Ectodermal cell (in vitro differentiated cells): ENCODE data around the gene WASF3. TPM values are rescaled to one million over a fixed set of nuclear protein-coding genes. Genes with fewer than 3 reads are reported as not detected.

Experiments used
- H3K27ac ChIP-seq: 2 replicates; pipeline ENCODE4 v1.7.0; 2013; ENCODE audit warnings: mild to moderate bottlenecking, low read depth, low read length; ENCODE audit not compliant: insufficient read depth, poor library complexity, severe bottlenecking
- H3K27me3 ChIP-seq: 2 replicates; pipeline ENCODE4 v1.7.0; 2013; ENCODE audit warnings: mild to moderate bottlenecking, low read length; ENCODE audit not compliant: insufficient read depth, control insufficient read depth, poor library complexity, severe bottlenecking
- H3K36me3 ChIP-seq: one replicate; pipeline ENCODE4 v1.7.0; 2013; ENCODE audit warnings: low read length; ENCODE audit not compliant: control insufficient read depth, insufficient read depth
- H3K4me1 ChIP-seq: one replicate; pipeline ENCODE4 v1.7.0; 2013; ENCODE audit warnings: low read length; ENCODE audit not compliant: control insufficient read depth, insufficient read depth
- H3K4me3 ChIP-seq: 2 replicates; pipeline ENCODE4 v1.7.0; 2013; ENCODE audit warnings: low read depth, low read length, control low read depth; ENCODE audit not compliant: insufficient read depth
- H3K9me3 ChIP-seq: 2 replicates; pipeline ENCODE4 v1.7.0; 2013; ENCODE audit warnings: mild to moderate bottlenecking, low read length, moderate library complexity; ENCODE audit not compliant: control insufficient read depth
- WGBS, 2 experiments: methylation state at CpG; one replicate each; pipeline ENCODE4 v1.1.7; 2013; ENCODE audit warnings: missing lambda C conversion rate in 2 of 2; 5-methylcytosine and 5-hydroxymethylcytosine counted together
- polyA plus RNA-seq, 4 experiments: library from polyadenylated mRNA; stranded (reverse); fragments of 50-300 nt; gene quantifications; one replicate each; pipeline ENCODE4 v1.2.3, GENCODE V29; 2013

Gene WASF3
- polyA plus RNA-seq (2013, experiment 1 of 4), result 127 TPM
- 135 TPM for polyA plus RNA-seq (2013, experiment 2 of 4)
- polyA plus RNA-seq (2013, experiment 3 of 4), result 89.2 TPM
- 111 TPM for polyA plus RNA-seq (2013, experiment 4 of 4)

- Histone ChIP-seq H3K4me1 (peaks cover 25% of the 10 kb centered on the region), H3K4me3 (peak within 1 kb of the TSS; percentile 63), H3K9me3 (no peaks in the 10 kb centered on the region), H3K36me3 (no peaks in the 10 kb centered on the region), H3K27ac (peak within 1 kb of the TSS; percentile 56), H3K27me3 (no peaks in the 10 kb centered on the region)
- WGBS, 2 experiments, result 0% methylated on average over 94 of the region's 94 CpGs
Observed at GRCh38 chr13:26557393-26558073, at the start of gene WASF3. Gene WASF3 (plus strand): TSS chr13:26557683. CDS start chr13:26642271, 84,588 bp downstream.

- Histone ChIP-seq H3K27ac (no peak overlapping the region), H3K36me3 (no peaks in the 10 kb centered on the region), H3K4me3 (no peak overlapping the region), H3K27me3 (no peaks in the 10 kb centered on the region), H3K9me3 (no peaks in the 10 kb centered on the region), H3K4me1 (no peaks in the 10 kb centered on the region)
- WGBS, 2 experiments, result 96 to 99% methylated on average over 4 of the region's 4 CpGs
Observed at GRCh38 chr13:26508885-26509284, 48.6 kb upstream of the WASF3 start.

- Histone ChIP-seq H3K4me3 (no peak overlapping the region), H3K9me3 (no peaks in the 10 kb centered on the region), H3K4me1 (no peaks in the 10 kb centered on the region), H3K27ac (no peak overlapping the region), H3K36me3 (no peaks in the 10 kb centered on the region), H3K27me3 (no peaks in the 10 kb centered on the region)
- 94 to 96% methylated on average over 10 of the region's 10 CpGs for WGBS, 2 experiments
Observed at GRCh38 chr13:26509491-26509890, 48.0 kb upstream of the WASF3 start.

GRCh38 chr13:26513931-26514330, 43.6 kb upstream of the WASF3 start:
- no peak overlapping the region for H3K27ac ChIP-seq
- H3K4me1 ChIP-seq, result peaks cover 31% of the 10 kb centered on the region
- H3K27me3 ChIP-seq, result no peaks in the 10 kb centered on the region
- no peak overlapping the region for H3K4me3 ChIP-seq
- no peaks in the 10 kb centered on the region for H3K9me3 ChIP-seq
- no peaks in the 10 kb centered on the region for H3K36me3 ChIP-seq
- 91 to 92% methylated on average over 6 of the region's 6 CpGs for WGBS, 2 experiments

GRCh38 chr13:26515721-26516120, 41.8 kb upstream of the WASF3 start:
- no peaks in the 10 kb centered on the region for H3K27me3 ChIP-seq
- H3K9me3 ChIP-seq, result no peaks in the 10 kb centered on the region
- H3K4me1 ChIP-seq, result peaks cover 34% of the 10 kb centered on the region
- no peaks in the 10 kb centered on the region for H3K36me3 ChIP-seq
- 65 to 67% methylated on average over 4 of the region's 4 CpGs for WGBS, 2 experiments
- no peak overlapping the region for H3K4me3 ChIP-seq
- H3K27ac ChIP-seq, result no peak overlapping the region

- 81 to 92% methylated on average over 2 of the region's 2 CpGs for WGBS, 2 experiments
- Histone ChIP-seq H3K27ac (no peak overlapping the region), H3K4me1 (peaks cover 47% of the 10 kb centered on the region), H3K36me3 (no peaks in the 10 kb centered on the region), H3K4me3 (no peak overlapping the region), H3K27me3 (no peaks in the 10 kb centered on the region), H3K9me3 (no peaks in the 10 kb centered on the region)
Observed at GRCh38 chr13:26517936-26518335, 39.5 kb upstream of the WASF3 start.

- Histone ChIP-seq H3K4me1 (peaks cover 47% of the 10 kb centered on the region), H3K4me3 (peak overlapping the region; percentile 16), H3K27ac (peak overlapping the region; percentile 63), H3K27me3 (no peaks in the 10 kb centered on the region), H3K9me3 (no peaks in the 10 kb centered on the region), H3K36me3 (no peaks in the 10 kb centered on the region)
- 1 to 8% methylated on average over 4 to 5 of the region's 5 CpGs for WGBS, 2 experiments
Observed at GRCh38 chr13:26518451-26518959, 39.0 kb upstream of the WASF3 start.

- Histone ChIP-seq H3K27me3 (no peaks in the 10 kb centered on the region), H3K36me3 (no peaks in the 10 kb centered on the region), H3K4me3 (no peak overlapping the region), H3K4me1 (peaks cover 37% of the 10 kb centered on the region), H3K27ac (peak overlapping the region; percentile 17), H3K9me3 (no peaks in the 10 kb centered on the region)
- 79 to 86% methylated on average over 5 of the region's 5 CpGs for WGBS, 2 experiments
Observed at GRCh38 chr13:26522571-26522970, 34.9 kb upstream of the WASF3 start.

- WGBS, 2 experiments, result 94 to 96% methylated on average over 6 of the region's 6 CpGs
- H3K36me3 ChIP-seq, result no peaks in the 10 kb centered on the region
- H3K9me3 ChIP-seq, result no peaks in the 10 kb centered on the region
Observed at GRCh38 chr13:26523007-26523406, 34.5 kb upstream of the WASF3 start.

GRCh38 chr13:26525528-26525927, 32.0 kb upstream of the WASF3 start:
- H3K4me1 ChIP-seq, result peaks cover 23% of the 10 kb centered on the region
- H3K36me3 ChIP-seq, result no peaks in the 10 kb centered on the region
- H3K9me3 ChIP-seq, result no peaks in the 10 kb centered on the region
- H3K27me3 ChIP-seq, result no peaks in the 10 kb centered on the region
- no peak overlapping the region for H3K4me3 ChIP-seq
- no peak overlapping the region for H3K27ac ChIP-seq

More at GRCh38 chr13:26523007-26523406, 34.5 kb upstream of the WASF3 start:
- H3K4me3 ChIP-seq, result no peak overlapping the region
- no peaks in the 10 kb centered on the region for H3K27me3 ChIP-seq
- peaks cover 35% of the 10 kb centered on the region for H3K4me1 ChIP-seq
- H3K27ac ChIP-seq, result no peak overlapping the region
